Neural cell (in vitro differentiated cells): ENCODE results near the gene PPY. TPM values are rescaled to one million over a fixed set of nuclear protein-coding genes. Genes with fewer than 3 reads are reported as not detected.

Experiments
- H2AFZ ChIP-seq: fragments of 200-600, 300-800 bp; sonication (generic), shearing (Covaris generic); 2 replicates; pipeline ENCODE4 v1.6.0; 2014; ENCODE audit warnings: low read depth, mild to moderate bottlenecking, antibody characterized with exemption, low read length, moderate library complexity
- H3F3A ChIP-seq: fragments of 200-600 bp; shearing (Covaris generic); 2 replicates; pipeline ENCODE4 v1.6.1; 2016; ENCODE audit warnings: mild to moderate bottlenecking, moderate library complexity, mixed read lengths, antibody characterized with exemption, low read length; ENCODE audit not compliant: insufficient read depth, poor library complexity, severe bottlenecking
- H3K27ac ChIP-seq: fragments of 200-600, 300-800 bp; sonication (generic), shearing (Covaris generic); 2 replicates; pipeline ENCODE4 v1.5.1; 2014; ENCODE audit warnings: mild to moderate bottlenecking, low read length, moderate library complexity
- H3K27me3 ChIP-seq: fragments of 300-800, 200-600 bp; sonication (generic), shearing (Covaris generic); 2 replicates; pipeline ENCODE4 v1.6.0; 2014; ENCODE audit warnings: mild to moderate bottlenecking, low read depth, low read length, moderate library complexity; ENCODE audit not compliant: insufficient read depth
- H3K36me3 ChIP-seq: fragments of 300-800, 200-600 bp; sonication (generic), shearing (Covaris generic); 2 replicates; pipeline ENCODE4 v1.5.1; 2014; ENCODE audit warnings: mild to moderate bottlenecking, antibody characterized with exemption, low read length, moderate library complexity; ENCODE audit not compliant: insufficient read depth
- H3K4me2 ChIP-seq: fragments of 300-800, 200-600 bp; sonication (generic), shearing (Covaris generic); 2 replicates; pipeline ENCODE4 v1.6.0; 2014; ENCODE audit warnings: mild to moderate bottlenecking, low read length
- H3K4me3 ChIP-seq: fragments of 300-800, 200-600 bp; sonication (generic), shearing (Covaris generic); 2 replicates; pipeline ENCODE4 v1.5.1; 2014; ENCODE audit warnings: mild to moderate bottlenecking, low read length, moderate library complexity
- H3K79me2 ChIP-seq: fragments of 200-600 bp; shearing (Covaris generic); replicated peaks from 2 replicates; pipeline ENCODE4 v1.6.0; 2014; ENCODE audit warnings: mild to moderate bottlenecking, low read length, moderate library complexity; ENCODE audit not compliant: insufficient read depth
- H3K9ac ChIP-seq: fragments of 300-800, 200-600 bp; sonication (generic), shearing (Covaris generic); 2 replicates; pipeline ENCODE4 v1.6.1; 2016; ENCODE audit warnings: mild to moderate bottlenecking, low read length, mixed read lengths
- H3K9me2 ChIP-seq: fragments of 200-600 bp; shearing (Covaris generic); 2 replicates; pipeline ENCODE4 v1.6.1; 2016; ENCODE audit warnings: mild to moderate bottlenecking, low read length, mixed read lengths; ENCODE audit not compliant: insufficient read depth
- H3K9me3 ChIP-seq: fragments of 200-600, 300-800 bp; sonication (generic), shearing (Covaris generic); 2 replicates; pipeline ENCODE4 v1.6.1; 2016; ENCODE audit warnings: mild to moderate bottlenecking, mixed run types, low read length, moderate library complexity, mixed read lengths
- H4K20me1 ChIP-seq: fragments of 200-600 bp; shearing (Covaris generic); 2 replicates; pipeline ENCODE4 v1.6.1; 2016; ENCODE audit warnings: mild to moderate bottlenecking, mixed run types; ENCODE audit not compliant: insufficient read depth
- EP300 ChIP-seq: fragments of 450-650 bp; conservative IDR thresholded peaks from 2 replicates; pipeline ENCODE4 v1.6.1; 2014; ENCODE audit warnings: antibody characterized with exemption, mild to moderate bottlenecking, moderate library complexity; ENCODE audit not compliant: poor library complexity, severe bottlenecking
- EZH2 ChIP-seq: fragments of 200-600, 300-800 bp; shearing (Covaris generic), sonication (generic); IDR thresholded peaks from 2 replicates; pipeline ENCODE4 v1.6.1; 2014; ENCODE audit warnings: antibody characterized with exemption, low read length, borderline replicate concordance, mild to moderate bottlenecking; ENCODE audit not compliant: insufficient read depth, poor library complexity, severe bottlenecking
- MXI1 ChIP-seq: fragments of 450-650 bp; conservative IDR thresholded peaks from 2 replicates; pipeline ENCODE4 v1.6.1; 2014; ENCODE audit warnings: antibody characterized with exemption, mild to moderate bottlenecking; ENCODE audit not compliant: poor library complexity, severe bottlenecking
- POLR2AphosphoS5 ChIP-seq: IDR thresholded peaks from 2 replicates; pipeline ENCODE4 v1.6.1; 2012
- RAD21 ChIP-seq: fragments of 450-650 bp; conservative IDR thresholded peaks from 2 replicates; pipeline ENCODE4 v1.6.1; 2014; ENCODE audit warnings: antibody characterized with exemption, mild to moderate bottlenecking, moderate library complexity
- SMC3 ChIP-seq: fragments of 450-650 bp; conservative IDR thresholded peaks from 2 replicates; pipeline ENCODE4 v1.6.1; 2014; ENCODE audit warnings: antibody characterized with exemption, mild to moderate bottlenecking, moderate library complexity; ENCODE audit not compliant: poor library complexity
- TAF1 ChIP-seq: IDR thresholded peaks from 2 replicates; pipeline ENCODE4 v1.6.1; 2012; ENCODE audit warnings: low read depth
- polyA plus RNA-seq: library from polyadenylated mRNA; depleted of rRNA; stranded (reverse); fragments of >200 nt; gene quantifications from 2 replicates; pipeline ENCODE4 v1.2.3, GENCODE V29; 2014
- TF ChIP-seq, protein P1 (sequence below): fragments of 450-650 bp; IDR thresholded peaks from 2 replicates; pipeline ENCODE4 v1.5.1; 2014; ENCODE audit warnings: antibody characterized with exemption, mild to moderate bottlenecking, moderate library complexity; ENCODE audit not compliant: poor library complexity, severe bottlenecking
- TF ChIP-seq, protein P2 (sequence below): IDR thresholded peaks from 2 replicates; pipeline ENCODE4 v1.6.1; 2012; ENCODE audit warnings: borderline replicate concordance

Gene PPY
- polyA plus RNA-seq, 1 donor from 2014 or later, result not detected

- H3K27me3 ChIP-seq, result peaks cover 23% of the 10 kb centered on the region
- no peak overlapping the region for H2AFZ ChIP-seq
- no peak overlapping the region for H3K9ac ChIP-seq
- no peaks in the 10 kb centered on the region for H3F3A ChIP-seq
- no peak for TF ChIP-seq EP300
- TF ChIP-seq TAF1, result no peak
- TF ChIP-seq MXI1, result no peak
- no peak for TF ChIP-seq POLR2AphosphoS5
- TF ChIP-seq RAD21, result no peak
- no peaks in the 10 kb centered on the region for H3K9me2 ChIP-seq
- no peak overlapping the region for H3K4me2 ChIP-seq
- no peaks in the 10 kb centered on the region for H3K36me3 ChIP-seq
- no peaks in the 10 kb centered on the region for H4K20me1 ChIP-seq
- H3K27ac ChIP-seq, result no peak overlapping the region
- H3K4me3 ChIP-seq, result no peak overlapping the region
- H3K9me3 ChIP-seq, result no peaks in the 10 kb centered on the region
- no peaks in the 10 kb centered on the region for H3K79me2 ChIP-seq
Observed at GRCh38 chr17:43987131-43988021, 45.1 kb upstream of the PPY start.

- Histone ChIP-seq H2AFZ (no peak overlapping the region), H3K9ac (no peak overlapping the region), H3F3A (no peaks in the 10 kb centered on the region), H3K36me3 (no peaks in the 10 kb centered on the region), H3K9me3 (no peaks in the 10 kb centered on the region), H3K27ac (no peak overlapping the region), H3K27me3 (peaks cover 27% of the 10 kb centered on the region), H3K79me2 (no peaks in the 10 kb centered on the region), H4K20me1 (no peaks in the 10 kb centered on the region), H3K9me2 (no peaks in the 10 kb centered on the region), H3K4me3 (no peak overlapping the region), H3K4me2 (no peak overlapping the region)
- TF ChIP-seq SMC3 (no peak), EP300 (no peak), EZH2 (no peak), MXI1 (no peak)
- TF ChIP-seq, protein P1, sequence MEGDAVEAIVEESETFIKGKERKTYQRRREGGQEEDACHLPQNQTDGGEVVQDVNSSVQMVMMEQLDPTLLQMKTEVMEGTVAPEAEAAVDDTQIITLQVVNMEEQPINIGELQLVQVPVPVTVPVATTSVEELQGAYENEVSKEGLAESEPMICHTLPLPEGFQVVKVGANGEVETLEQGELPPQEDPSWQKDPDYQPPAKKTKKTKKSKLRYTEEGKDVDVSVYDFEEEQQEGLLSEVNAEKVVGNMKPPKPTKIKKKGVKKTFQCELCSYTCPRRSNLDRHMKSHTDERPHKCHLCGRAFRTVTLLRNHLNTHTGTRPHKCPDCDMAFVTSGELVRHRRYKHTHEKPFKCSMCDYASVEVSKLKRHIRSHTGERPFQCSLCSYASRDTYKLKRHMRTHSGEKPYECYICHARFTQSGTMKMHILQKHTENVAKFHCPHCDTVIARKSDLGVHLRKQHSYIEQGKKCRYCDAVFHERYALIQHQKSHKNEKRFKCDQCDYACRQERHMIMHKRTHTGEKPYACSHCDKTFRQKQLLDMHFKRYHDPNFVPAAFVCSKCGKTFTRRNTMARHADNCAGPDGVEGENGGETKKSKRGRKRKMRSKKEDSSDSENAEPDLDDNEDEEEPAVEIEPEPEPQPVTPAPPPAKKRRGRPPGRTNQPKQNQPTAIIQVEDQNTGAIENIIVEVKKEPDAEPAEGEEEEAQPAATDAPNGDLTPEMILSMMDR, result no peak
- TF ChIP-seq, protein P2, sequence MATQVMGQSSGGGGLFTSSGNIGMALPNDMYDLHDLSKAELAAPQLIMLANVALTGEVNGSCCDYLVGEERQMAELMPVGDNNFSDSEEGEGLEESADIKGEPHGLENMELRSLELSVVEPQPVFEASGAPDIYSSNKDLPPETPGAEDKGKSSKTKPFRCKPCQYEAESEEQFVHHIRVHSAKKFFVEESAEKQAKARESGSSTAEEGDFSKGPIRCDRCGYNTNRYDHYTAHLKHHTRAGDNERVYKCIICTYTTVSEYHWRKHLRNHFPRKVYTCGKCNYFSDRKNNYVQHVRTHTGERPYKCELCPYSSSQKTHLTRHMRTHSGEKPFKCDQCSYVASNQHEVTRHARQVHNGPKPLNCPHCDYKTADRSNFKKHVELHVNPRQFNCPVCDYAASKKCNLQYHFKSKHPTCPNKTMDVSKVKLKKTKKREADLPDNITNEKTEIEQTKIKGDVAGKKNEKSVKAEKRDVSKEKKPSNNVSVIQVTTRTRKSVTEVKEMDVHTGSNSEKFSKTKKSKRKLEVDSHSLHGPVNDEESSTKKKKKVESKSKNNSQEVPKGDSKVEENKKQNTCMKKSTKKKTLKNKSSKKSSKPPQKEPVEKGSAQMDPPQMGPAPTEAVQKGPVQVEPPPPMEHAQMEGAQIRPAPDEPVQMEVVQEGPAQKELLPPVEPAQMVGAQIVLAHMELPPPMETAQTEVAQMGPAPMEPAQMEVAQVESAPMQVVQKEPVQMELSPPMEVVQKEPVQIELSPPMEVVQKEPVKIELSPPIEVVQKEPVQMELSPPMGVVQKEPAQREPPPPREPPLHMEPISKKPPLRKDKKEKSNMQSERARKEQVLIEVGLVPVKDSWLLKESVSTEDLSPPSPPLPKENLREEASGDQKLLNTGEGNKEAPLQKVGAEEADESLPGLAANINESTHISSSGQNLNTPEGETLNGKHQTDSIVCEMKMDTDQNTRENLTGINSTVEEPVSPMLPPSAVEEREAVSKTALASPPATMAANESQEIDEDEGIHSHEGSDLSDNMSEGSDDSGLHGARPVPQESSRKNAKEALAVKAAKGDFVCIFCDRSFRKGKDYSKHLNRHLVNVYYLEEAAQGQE, result no peak
Observed at GRCh38 chr17:43986225-43986981, 44.1 kb upstream of the PPY start.
